Activated T-helper 17 cell treated with anti-CD3 and anti-CD28 coated beads, Interleukin-2, amount 50 U/mL, for 72 hours (primary cell): Measurements from ENCODE around the gene HSPH1. TPM values are rescaled to one million over a fixed set of nuclear protein-coding genes. Genes with fewer than 3 reads are reported as not detected.
A peak's percentile ranks its signal among the peaks of the same experiment; 100 is the strongest.

Experiments used
- ATAC-seq: fragments of 150-1000 bp; cut with Tn5 transposase; replicated peaks from 2 replicates; pipeline ENCODE4 v1.10.0; 2021; ENCODE audit warnings: mild to moderate bottlenecking, moderate library complexity
- H3K27ac Mint-ChIP-seq: one replicate; pipeline ENCODE4 v1.8.0; 2022; ENCODE audit warnings: mixed read lengths
- H3K27me3 Mint-ChIP-seq: one replicate; pipeline ENCODE4 v1.8.0; 2022; ENCODE audit warnings: mixed read lengths
- H3K36me3 Mint-ChIP-seq: one replicate; pipeline ENCODE4 v1.8.0; 2022; ENCODE audit warnings: low read depth, mild to moderate bottlenecking, mixed read lengths
- H3K4me1 Mint-ChIP-seq: one replicate; pipeline ENCODE4 v1.8.0; 2022; ENCODE audit warnings: mixed read lengths
- H3K4me3 Mint-ChIP-seq: one replicate; pipeline ENCODE4 v1.8.0; 2022; ENCODE audit warnings: mild to moderate bottlenecking, mixed read lengths
- H3K9me3 Mint-ChIP-seq: one replicate; pipeline ENCODE4 v1.8.0; 2022; ENCODE audit warnings: mixed read lengths
- total RNA-seq, 2 donors: library from RNA; stranded (reverse); gene quantifications; one replicate each; pipeline ENCODE4 v1.2.3, GENCODE V29; 2022

The HSPH1 gene
- total RNA-seq = 100 to 1,000 TPM; 128 to 303 TPM

DNA sequence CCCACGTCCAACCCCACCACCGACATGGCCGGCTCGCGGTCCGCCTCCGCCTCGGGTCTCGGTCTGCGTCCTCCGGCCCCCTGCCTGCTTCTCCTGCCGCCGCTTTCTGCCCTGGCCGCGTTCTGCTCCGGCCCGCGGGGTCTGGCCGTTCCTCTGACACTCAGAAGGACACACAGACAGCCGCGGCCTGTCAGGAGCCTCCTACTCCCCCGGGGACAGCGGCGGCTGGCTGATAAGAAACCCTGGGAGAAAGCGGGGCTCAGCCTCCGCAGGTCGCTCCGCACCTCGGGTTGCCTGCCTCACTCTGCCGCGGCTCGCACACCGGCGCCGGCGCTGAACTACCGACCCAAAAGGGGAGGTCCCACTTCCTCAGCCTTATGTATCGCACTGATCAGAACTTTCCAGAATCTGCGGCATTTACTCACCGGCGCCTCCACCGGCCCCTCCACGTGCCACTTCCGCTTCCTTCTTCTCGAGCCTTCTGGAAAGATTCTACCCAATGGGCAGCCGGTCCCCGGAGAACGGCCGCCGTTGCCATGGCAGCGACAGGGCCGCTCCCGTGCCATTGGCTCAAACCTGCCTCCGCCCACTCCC lies at the start of gene HSPH1:
TSS of gene HSPH1 (minus strand) at position 348 of the 594 bp plus-strand sequence. CDS start at position 26, 322 bp downstream.
- H3K27me3 Mint-ChIP-seq = no peaks in the 10 kb centered on the region
- peak; percentile 84 for ATAC-seq
- H3K27ac Mint-ChIP-seq = peak within 1 kb of the TSS; percentile 97
- H3K9me3 Mint-ChIP-seq = no peaks in the 10 kb centered on the region
- H3K4me1 Mint-ChIP-seq = peaks cover 21% of the 10 kb centered on the region
- H3K36me3 Mint-ChIP-seq = peaks cover 56% of the 10 kb centered on the region
- H3K4me3 Mint-ChIP-seq = peak within 1 kb of the TSS; percentile 99

DNA sequence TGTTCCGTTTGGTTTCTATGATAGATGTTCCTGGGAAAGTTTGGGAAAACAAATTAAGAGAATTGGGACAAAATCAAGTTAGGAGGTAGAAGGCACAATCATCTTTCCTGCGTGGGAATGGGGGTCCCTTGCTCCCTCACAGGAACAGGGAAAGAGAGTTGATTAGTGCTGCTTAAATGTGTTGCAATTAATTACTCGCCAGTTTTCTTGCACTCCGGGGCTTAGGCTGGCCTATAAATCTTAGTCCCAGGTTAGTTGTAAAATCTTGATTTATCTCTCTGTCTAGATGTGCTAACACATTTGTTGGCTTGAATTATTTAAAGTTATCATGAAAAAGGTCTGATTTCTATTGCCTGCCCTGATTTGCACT lies 48.1 kb upstream of the HSPH1 start:
- no peaks in the 10 kb centered on the region for H3K27me3 Mint-ChIP-seq

DNA sequence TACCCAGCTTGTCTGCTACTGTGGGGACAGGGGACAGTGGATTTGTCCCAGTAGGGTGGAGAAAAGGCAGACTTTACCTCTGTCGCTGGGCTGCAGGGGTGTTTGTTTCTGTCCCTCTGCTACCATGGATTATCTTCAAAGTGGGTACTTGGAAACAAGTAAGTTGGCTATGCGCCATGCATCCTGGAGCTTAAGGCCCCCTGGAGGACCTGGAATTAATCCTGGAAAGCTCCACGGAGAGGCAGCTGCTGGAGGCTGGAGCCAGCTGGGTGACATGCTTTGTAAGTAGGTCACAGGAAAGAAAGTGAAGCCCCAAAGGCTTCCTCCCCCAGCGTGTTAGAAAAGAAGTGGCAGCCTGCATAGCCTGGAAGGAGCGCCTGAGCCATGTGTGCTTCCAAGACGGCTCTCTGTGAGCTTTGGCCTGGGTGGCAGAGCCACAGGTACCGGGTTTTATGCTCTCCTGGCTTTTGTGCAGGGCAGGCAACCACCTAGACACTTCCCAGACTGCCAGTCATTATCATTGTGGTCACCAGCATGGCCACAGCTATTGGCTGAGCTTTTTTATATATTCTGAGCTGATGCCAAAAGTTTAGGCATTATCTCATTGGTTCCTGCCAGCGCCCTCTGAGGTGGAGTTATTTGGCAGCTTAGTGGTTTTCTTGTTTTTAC lies 47.6 kb upstream of the HSPH1 start:
- H3K4me3 Mint-ChIP-seq = peak overlapping the region; percentile 51
- ATAC-seq = peak; percentile 63

More for the DNA sequence above, 48.1 kb upstream of the HSPH1 start:
- H3K4me3 Mint-ChIP-seq = peak overlapping the region; percentile 51
- no peaks in the 10 kb centered on the region for H3K9me3 Mint-ChIP-seq
- H3K4me1 Mint-ChIP-seq = peaks cover 25% of the 10 kb centered on the region
- no peak for ATAC-seq
- H3K27ac Mint-ChIP-seq = peak overlapping the region; percentile 55
- no peaks in the 10 kb centered on the region for H3K36me3 Mint-ChIP-seq

GRCh38 chr13:31208559-31209122 lies 46.9 kb upstream of the HSPH1 start:
- Mint-ChIP-seq H3K4me1 (peaks cover 23% of the 10 kb centered on the region), H3K27ac (no peak overlapping the region), H3K4me3 (peak overlapping the region; percentile 51), H3K36me3 (no peaks in the 10 kb centered on the region), H3K9me3 (no peaks in the 10 kb centered on the region), H3K27me3 (no peaks in the 10 kb centered on the region)
- no peak for ATAC-seq

More for the DNA sequence above, 47.6 kb upstream of the HSPH1 start:
- H3K9me3 Mint-ChIP-seq = no peaks in the 10 kb centered on the region
- no peaks in the 10 kb centered on the region for H3K27me3 Mint-ChIP-seq
- H3K27ac Mint-ChIP-seq = peak overlapping the region; percentile 55
- H3K36me3 Mint-ChIP-seq = no peaks in the 10 kb centered on the region
- peaks cover 26% of the 10 kb centered on the region for H3K4me1 Mint-ChIP-seq

GRCh38 chr13:31207661-31208552 lies 46.2 kb upstream of the HSPH1 start:
- Mint-ChIP-seq H3K36me3 (no peaks in the 10 kb centered on the region), H3K4me1 (peaks cover 18% of the 10 kb centered on the region), H3K4me3 (no peak overlapping the region), H3K9me3 (no peaks in the 10 kb centered on the region), H3K27me3 (no peaks in the 10 kb centered on the region), H3K27ac (no peak overlapping the region)
- no peak for ATAC-seq

DNA sequence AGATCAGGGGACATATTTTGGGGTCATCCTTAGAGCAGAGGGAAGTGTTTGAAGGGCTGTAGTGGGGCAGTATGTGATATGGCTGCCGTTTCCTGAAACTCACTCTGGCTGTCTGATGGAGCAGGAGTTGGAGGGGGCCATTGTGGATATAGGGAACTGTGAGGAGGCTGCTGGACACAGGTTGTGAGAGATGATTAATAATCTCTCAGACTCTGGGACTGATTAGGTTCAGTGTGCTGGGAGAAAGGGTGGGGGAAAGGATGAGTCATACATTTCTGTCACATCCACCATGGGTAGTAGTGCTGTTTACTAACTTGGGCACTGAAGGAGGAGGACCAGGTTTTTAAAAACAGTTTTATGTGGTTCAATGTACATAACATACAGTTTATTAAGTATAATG lies 42.9 kb upstream of the HSPH1 start:
- Mint-ChIP-seq H3K27me3 (no peaks in the 10 kb centered on the region), H3K9me3 (no peaks in the 10 kb centered on the region), H3K4me3 (peak overlapping the region; percentile 8), H3K27ac (peak overlapping the region; percentile 78), H3K4me1 (peaks cover 19% of the 10 kb centered on the region), H3K36me3 (no peaks in the 10 kb centered on the region)
- ATAC-seq = peak; percentile 57

DNA sequence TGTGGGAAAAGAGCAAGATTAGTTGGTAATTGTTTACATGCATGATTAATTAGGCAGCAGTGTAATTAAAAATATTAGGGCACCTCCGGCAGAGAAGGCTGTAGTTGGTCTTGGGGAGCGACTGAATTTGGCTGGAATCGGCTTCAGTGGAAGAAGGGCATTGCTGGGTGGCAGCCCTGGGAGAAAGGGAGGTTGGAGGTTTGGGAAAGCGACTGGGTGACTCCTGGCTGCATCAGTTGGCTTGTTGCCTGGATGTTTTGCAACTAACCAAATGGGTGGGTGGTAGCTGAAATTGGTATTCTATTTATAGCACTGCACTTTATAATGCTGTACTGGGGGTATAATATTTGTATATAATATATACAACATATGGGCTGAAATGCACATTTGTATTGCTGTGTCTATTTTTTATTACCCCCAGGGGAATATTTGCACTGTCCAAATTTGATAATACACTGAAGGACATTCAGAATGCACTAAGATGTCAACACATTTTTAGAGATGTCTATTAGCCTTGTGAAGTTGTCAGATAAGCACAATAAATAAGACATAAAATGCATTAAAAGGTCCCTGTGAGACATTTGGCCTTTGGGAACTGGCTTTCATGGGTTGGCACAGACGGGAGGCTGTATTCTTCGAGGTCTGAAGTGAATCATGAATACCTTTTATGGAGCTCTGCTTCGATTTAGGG lies 39.8 kb upstream of the HSPH1 start:
- peaks cover 21% of the 10 kb centered on the region for H3K4me1 Mint-ChIP-seq
- no peaks in the 10 kb centered on the region for H3K9me3 Mint-ChIP-seq
- H3K27me3 Mint-ChIP-seq = no peaks in the 10 kb centered on the region
- H3K36me3 Mint-ChIP-seq = no peaks in the 10 kb centered on the region
- ATAC-seq = no peak
- peak overlapping the region; percentile 51 for H3K27ac Mint-ChIP-seq
- peak overlapping the region; percentile 75 for H3K4me3 Mint-ChIP-seq

DNA sequence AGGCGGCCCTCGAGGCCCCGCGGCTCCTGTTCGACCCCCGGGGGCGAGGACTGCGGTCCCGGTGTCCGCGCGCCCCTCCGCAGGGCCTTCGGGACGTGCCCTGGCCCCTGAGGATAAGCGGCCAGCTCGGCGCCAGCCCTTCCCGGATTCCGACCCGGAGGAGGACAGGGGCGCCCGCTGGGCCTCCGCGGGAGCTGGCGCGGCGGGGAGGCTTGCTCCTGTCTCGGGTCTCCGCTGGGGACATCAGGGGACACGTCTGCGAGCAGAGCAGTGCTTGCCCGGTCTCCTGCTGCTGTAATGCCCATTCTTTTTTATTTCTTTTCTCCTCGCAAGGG lies 38.9 kb upstream of the HSPH1 start:
- peak; percentile 20 for ATAC-seq
- peak overlapping the region; percentile 75 for H3K4me3 Mint-ChIP-seq
- no peaks in the 10 kb centered on the region for H3K27me3 Mint-ChIP-seq
- H3K36me3 Mint-ChIP-seq = no peaks in the 10 kb centered on the region
- peaks cover 21% of the 10 kb centered on the region for H3K4me1 Mint-ChIP-seq
- peak overlapping the region; percentile 51 for H3K27ac Mint-ChIP-seq
- no peaks in the 10 kb centered on the region for H3K9me3 Mint-ChIP-seq

DNA sequence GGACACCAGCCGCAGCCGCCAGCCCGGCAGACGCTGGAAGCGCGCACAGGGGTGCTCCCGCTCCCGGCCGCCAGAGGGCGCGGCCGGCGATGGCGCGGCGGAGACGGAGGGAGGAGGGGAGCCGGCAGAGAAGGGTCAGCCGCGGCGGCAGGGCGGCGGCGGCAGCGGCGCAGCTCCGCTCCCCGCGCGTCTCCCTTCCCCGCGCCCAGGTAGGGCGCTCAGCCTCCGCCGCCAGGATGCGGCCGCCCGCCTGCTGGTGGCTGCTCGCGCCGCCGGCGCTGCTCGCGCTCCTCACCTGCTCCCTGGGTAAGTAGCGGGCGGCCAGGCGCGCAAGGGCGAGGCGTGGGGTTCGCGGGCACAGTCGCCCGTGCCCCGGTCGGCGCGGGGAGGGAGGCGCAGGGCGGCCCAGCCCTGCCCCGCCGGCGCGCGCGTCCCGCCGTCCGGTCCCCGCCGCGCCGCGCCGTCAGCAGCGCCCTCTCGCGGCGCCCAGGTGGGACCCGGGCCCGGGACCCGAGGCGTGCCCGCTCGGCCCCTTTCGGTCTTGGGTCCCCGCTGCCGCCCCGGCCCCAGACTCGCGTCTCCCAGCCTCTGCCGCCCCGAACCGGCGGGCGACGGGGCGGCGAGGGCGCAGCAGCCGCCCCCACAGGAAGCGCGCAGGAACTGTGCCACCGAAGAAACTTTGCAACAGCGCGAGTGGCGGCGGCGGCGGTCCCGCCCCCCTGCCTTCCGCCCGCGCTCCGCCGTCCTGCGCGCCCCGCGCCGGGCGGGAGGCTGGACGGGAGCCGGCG lies 38.3 kb upstream of the HSPH1 start, which contains the start of gene B3GLCT:
TSS of gene B3GLCT (plus strand) at position 127 of the 788 bp plus-strand sequence. CDS start at position 237, 110 bp downstream.
- Mint-ChIP-seq H3K27ac (peak within 1 kb of the TSS; percentile 85), H3K36me3 (no peaks in the 10 kb centered on the region), H3K4me3 (peak within 1 kb of the TSS; percentile 85), H3K9me3 (no peaks in the 10 kb centered on the region), H3K4me1 (peaks cover 24% of the 10 kb centered on the region), H3K27me3 (no peaks in the 10 kb centered on the region)
- ATAC-seq = peak; percentile 82

DNA sequence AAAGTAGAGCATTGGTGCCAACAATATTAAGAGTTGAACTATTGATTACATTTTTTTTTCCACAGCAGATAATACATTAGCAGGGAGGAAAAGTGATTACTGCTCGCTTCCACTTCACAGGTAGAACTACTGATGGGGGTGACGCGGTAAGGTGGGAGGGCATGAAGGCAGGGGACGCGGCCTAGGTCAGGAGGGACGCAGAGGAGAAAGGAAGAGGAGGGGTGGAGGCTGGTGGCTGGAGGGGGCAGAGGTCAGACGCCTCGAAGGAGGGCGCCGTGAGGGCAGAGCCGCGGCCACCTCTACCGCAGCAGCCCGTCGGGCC lies 37.8 kb upstream of the HSPH1 start:
- H3K9me3 Mint-ChIP-seq = no peaks in the 10 kb centered on the region
- peak; percentile 30 for ATAC-seq
- no peaks in the 10 kb centered on the region for H3K36me3 Mint-ChIP-seq
- peak overlapping the region; percentile 85 for H3K4me3 Mint-ChIP-seq
- H3K27ac Mint-ChIP-seq = peak overlapping the region; percentile 85
- no peaks in the 10 kb centered on the region for H3K27me3 Mint-ChIP-seq
- H3K4me1 Mint-ChIP-seq = peaks cover 19% of the 10 kb centered on the region

DNA sequence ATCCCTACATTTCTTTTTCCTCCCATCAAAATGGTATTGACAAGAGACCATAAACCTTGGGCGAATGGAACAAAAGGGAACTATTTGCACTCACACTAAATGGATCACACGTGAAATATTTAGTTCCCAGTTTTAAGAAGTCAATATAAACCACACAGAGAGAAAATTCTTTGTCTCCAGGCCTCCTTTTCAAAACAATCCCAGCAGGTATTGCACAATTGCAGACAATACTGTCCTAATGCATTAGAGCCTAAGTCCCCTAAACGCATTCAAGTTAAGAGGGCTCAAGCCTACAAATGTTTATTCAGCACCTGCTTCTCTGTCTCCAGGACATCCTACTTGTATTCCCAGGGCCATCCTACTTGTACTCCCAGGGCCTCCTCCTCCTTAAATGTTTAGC lies 36.8 kb upstream of the HSPH1 start:
- no peaks in the 10 kb centered on the region for H3K36me3 Mint-ChIP-seq
- peak overlapping the region; percentile 85 for H3K4me3 Mint-ChIP-seq
- H3K27me3 Mint-ChIP-seq = no peaks in the 10 kb centered on the region
- H3K27ac Mint-ChIP-seq = no peak overlapping the region
- peaks cover 13% of the 10 kb centered on the region for H3K4me1 Mint-ChIP-seq
- no peak for ATAC-seq
- H3K9me3 Mint-ChIP-seq = no peaks in the 10 kb centered on the region

GRCh38 chr13:31196992-31197391 lies 35.3 kb upstream of the HSPH1 start:
- Mint-ChIP-seq H3K4me3 (no peak overlapping the region), H3K27ac (no peak overlapping the region), H3K4me1 (peaks cover 13% of the 10 kb centered on the region), H3K36me3 (no peaks in the 10 kb centered on the region), H3K9me3 (no peaks in the 10 kb centered on the region), H3K27me3 (no peaks in the 10 kb centered on the region)
- ATAC-seq = no peak

DNA sequence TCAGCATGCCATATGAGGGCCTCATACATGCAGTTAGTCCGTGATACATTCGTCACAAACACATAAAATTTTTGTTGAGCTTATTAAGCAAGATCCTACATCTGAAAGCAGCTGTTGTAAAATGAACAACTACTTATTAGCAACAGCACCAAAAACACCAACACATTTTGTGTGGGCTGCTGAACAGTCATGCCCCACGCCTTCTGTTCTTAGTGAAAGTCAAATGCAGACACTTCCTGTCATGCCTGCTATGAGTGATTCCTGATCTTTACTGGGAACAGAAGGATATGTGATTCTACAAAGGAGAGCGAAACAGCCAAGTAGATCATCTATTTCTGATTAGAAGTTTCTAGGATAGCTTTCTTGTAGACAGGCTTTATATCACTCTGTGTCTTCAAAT lies 33.9 kb upstream of the HSPH1 start:
- no peak for ATAC-seq
- Mint-ChIP-seq H3K4me1 (peaks cover 7% of the 10 kb centered on the region), H3K36me3 (no peaks in the 10 kb centered on the region), H3K4me3 (no peak overlapping the region), H3K27me3 (no peaks in the 10 kb centered on the region), H3K9me3 (no peaks in the 10 kb centered on the region), H3K27ac (peak overlapping the region; percentile 8)
